ENCODE results near the gene SOX12.
"Not testable (repeated sequence)": the region's sequence is repeated elsewhere in the genome, so short reads cannot be mapped to it uniquely, and the experiment has no call there.

The SOX12 gene

DNA sequence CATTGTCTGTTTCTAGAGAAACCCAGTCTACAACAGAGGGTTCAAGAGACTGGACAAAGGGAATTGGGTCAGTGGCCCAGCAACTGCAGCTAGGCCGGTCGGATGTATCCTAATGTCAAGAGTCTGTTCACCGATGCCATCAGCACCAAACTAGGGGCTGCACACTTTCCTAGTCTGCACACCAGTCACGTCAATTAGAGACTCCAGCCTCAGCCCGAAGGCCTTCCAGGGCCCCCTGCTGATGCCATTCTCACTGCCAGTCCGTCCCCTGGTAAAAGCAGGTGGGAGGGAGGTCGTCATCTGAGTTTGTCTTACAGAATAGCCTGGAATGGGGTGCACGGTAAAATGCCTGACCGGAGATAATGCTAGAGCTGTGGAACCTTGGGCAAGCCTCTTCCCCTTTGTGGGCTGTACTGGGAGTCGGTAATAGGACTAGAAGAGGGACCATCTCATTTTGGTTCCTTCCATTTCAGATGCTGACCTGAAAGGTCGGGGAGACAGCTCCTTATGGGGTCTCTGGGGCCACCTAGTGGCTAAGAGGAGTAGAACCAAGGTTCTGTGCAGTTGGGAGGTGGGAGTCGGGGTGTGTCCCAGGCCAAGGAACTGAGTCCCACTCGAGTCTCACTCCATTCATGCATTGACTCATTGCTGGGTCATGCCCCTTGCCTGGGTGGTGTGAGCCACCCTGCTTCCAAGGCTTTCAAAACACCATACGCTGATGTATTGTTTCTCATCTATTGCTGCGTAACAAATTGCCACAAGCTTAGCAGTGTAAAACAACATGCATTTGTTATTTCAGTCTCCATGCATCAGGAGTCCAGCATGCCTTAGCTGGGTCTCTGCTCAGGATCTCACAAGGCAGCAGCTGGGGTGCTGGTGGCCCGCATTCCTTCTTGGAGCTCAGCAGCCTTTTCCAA lies 5.1 kb downstream of the SOX12 start:
- TF ChIP-seq, protein P1, sequence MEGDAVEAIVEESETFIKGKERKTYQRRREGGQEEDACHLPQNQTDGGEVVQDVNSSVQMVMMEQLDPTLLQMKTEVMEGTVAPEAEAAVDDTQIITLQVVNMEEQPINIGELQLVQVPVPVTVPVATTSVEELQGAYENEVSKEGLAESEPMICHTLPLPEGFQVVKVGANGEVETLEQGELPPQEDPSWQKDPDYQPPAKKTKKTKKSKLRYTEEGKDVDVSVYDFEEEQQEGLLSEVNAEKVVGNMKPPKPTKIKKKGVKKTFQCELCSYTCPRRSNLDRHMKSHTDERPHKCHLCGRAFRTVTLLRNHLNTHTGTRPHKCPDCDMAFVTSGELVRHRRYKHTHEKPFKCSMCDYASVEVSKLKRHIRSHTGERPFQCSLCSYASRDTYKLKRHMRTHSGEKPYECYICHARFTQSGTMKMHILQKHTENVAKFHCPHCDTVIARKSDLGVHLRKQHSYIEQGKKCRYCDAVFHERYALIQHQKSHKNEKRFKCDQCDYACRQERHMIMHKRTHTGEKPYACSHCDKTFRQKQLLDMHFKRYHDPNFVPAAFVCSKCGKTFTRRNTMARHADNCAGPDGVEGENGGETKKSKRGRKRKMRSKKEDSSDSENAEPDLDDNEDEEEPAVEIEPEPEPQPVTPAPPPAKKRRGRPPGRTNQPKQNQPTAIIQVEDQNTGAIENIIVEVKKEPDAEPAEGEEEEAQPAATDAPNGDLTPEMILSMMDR (IDR thresholded peaks at IDR 0.05; ENCODE audit: low read depth, low read length), result peak; percentile 78
- no peak overlapping the region for H3K4me3 ChIP-seq (ENCODE audit: low read depth, low read length)
- peaks cover 8% of the 10 kb centered on the region; the same call in 1 of the 2 replicates for H3K36me3 ChIP-seq
- peak; percentile 47 for DNase-seq
- H3K9me3 ChIP-seq, result no peaks in the 10 kb centered on the region
- H3K27me3 ChIP-seq, result no peaks in the 10 kb centered on the region
- H3K4me1 ChIP-seq, result peaks cover 3% of the 10 kb centered on the region

DNA sequence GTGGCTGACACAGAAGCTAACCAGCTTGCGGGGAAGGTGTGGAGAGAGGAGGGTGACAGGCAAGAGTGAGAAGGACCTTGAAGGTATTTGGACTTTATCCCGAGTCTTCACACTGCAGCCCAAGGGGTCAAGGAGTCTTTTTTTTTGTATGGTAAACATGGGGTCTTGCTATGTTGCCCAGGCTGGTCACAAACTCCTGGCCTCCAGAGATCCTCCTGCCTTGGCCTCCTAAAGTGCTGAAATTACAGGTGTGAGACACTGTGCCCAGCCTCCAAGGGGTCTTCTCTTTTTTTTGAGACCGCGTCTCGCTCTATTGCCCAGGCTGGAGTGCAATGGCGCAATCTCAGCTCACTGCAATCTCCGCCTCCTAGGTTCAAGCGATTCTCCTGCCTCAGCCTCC lies 9.2 kb downstream of the SOX12 start:
- TF ChIP-seq, protein P1 (IDR thresholded peaks at IDR 0.05; ENCODE audit: low read depth, low read length), result no peak
- peaks cover 3% of the 10 kb centered on the region for H3K4me1 ChIP-seq

DNA sequence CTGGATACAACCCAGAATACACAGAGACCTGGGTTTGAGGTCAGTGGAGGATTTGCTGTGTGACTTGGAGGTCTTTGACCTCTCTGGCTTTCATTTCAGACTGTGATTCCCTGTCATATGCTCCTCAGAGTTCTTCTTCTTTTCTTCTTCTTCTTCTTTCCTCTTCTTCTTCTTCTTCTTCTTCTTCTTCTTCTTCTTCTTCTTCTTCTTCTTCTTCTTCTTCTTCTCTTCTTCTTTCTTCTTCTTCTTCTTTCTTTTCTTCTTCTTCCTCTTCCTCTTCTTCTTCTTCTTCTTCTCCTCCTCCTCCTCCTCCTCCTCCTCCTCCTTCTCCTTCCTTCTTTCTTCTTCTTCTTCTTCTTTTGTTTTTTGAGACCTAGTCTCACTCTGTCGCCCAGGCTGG lies 10.7 kb downstream of the SOX12 start:
- H3K4me3 ChIP-seq (ENCODE audit: low read depth, low read length); H3K9me3 ChIP-seq; H3K27me3 ChIP-seq; H3K4me1 ChIP-seq; H3K36me3 ChIP-seq; DNase-seq: not testable (repeated sequence)

More for the DNA sequence above, 9.2 kb downstream of the SOX12 start:
- no peak for DNase-seq
- H3K27me3 ChIP-seq, result no peaks in the 10 kb centered on the region
- H3K36me3 ChIP-seq, result peaks cover 2% of the 10 kb centered on the region; the same call in 1 of the 2 replicates
- H3K4me3 ChIP-seq (ENCODE audit: low read depth, low read length), result no peak overlapping the region
- no peaks in the 10 kb centered on the region for H3K9me3 ChIP-seq

DNA sequence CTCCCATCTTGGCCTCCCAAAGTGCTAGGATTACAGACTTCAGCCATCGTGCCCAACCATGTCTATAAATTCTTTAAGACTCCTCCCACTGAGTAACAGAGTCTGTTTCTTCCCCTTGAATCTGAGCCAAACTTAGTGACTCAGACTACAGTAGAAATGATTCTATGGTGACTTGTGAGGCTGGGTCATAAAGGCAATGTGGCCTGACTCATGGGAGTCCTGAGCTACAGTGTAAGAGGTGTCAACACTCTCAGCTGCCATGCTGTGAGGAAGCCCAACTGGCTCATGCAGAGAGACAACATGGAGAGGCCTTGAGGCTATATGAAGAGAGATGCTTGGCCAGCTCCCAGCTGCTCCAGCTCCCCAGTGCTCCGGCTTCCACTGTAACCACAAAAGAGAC lies 16.3 kb downstream of the SOX12 start:
- H3K9me3 ChIP-seq, result no peaks in the 10 kb centered on the region
- TF ChIP-seq, protein P1 (IDR thresholded peaks at IDR 0.05; ENCODE audit: low read depth, low read length), result no peak
- no peaks in the 10 kb centered on the region for H3K36me3 ChIP-seq
- peak; percentile 33 for DNase-seq
- no peak overlapping the region for H3K4me3 ChIP-seq (ENCODE audit: low read depth, low read length)
- no peaks in the 10 kb centered on the region; the same call in 1 of the 2 replicates for H3K4me1 ChIP-seq
- no peaks in the 10 kb centered on the region for H3K27me3 ChIP-seq

DNA sequence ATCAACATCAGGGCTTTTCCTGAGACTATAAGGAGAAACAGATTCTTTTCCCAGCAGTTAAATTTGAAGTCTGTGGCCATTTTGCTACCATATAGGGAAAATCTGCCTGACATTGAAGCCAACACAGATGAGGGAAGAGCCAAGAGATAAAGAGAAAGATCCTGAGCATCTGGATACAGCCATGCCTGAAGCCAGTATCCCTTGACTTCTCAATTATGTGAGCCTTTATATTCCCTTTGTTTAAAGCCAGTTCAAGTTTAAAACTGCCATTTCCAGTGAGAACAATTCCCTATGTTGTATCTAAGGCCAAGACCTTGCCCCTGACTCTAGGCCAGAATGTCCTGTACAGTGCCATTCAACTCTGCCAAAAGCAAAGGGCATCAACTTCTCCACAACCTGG lies 17.8 kb downstream of the SOX12 start:
- no peak overlapping the region for H3K4me3 ChIP-seq (ENCODE audit: low read depth, low read length)
- H3K9me3 ChIP-seq, result no peaks in the 10 kb centered on the region
- TF ChIP-seq, protein P1 (IDR thresholded peaks at IDR 0.05; ENCODE audit: low read depth, low read length), result no peak
- H3K27me3 ChIP-seq, result no peaks in the 10 kb centered on the region
- DNase-seq, result no peak
- no peaks in the 10 kb centered on the region; the same call in 1 of the 2 replicates for H3K4me1 ChIP-seq
- no peaks in the 10 kb centered on the region for H3K36me3 ChIP-seq

DNA sequence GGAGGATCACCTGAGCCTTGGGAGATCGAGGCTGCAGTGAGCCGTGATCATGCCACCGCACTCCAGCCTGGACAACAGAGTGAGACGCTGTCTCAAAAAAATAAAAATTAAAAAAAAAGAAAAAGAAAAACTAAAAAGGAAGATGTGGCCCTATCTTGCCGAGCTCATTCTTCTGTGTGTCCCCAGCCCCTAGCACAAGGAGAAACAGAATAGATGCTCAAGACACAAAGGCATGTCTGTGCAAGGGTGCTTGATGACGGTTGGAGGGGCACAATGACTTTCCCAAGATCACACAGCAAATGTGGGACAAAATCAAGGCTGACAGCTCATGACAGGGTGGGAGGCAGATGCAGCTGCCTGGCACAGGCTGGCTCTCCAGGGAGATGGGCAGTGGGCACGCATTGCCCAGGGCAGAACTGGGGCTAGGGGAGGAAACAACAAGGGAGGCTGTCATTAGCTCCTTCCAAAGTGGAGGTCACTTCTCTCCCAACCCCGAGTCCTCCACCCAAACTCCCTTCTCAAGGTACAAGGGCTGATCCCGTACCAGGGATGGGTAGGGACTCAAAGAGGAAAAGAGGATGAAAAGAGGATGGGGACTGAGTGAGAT lies 20.8 kb downstream of the SOX12 start:
- DNase-seq, result no peak
- H3K27me3 ChIP-seq, result no peaks in the 10 kb centered on the region
- peaks cover 6% of the 10 kb centered on the region; the same call in 1 of the 2 replicates for H3K36me3 ChIP-seq
- H3K4me1 ChIP-seq, result no peaks in the 10 kb centered on the region; the same call in 1 of the 2 replicates
- TF ChIP-seq, protein P1 (IDR thresholded peaks at IDR 0.05; ENCODE audit: low read depth, low read length), result no peak
- peak overlapping the region; percentile 70 for H3K4me3 ChIP-seq (ENCODE audit: low read depth, low read length)
- no peaks in the 10 kb centered on the region for H3K9me3 ChIP-seq
